HCT116 (cell line): Measurements from ENCODE around the gene ACBD5. TPM values are rescaled to one million over a fixed set of nuclear protein-coding genes. Genes with fewer than 3 reads are reported as not detected.
A peak's percentile ranks its signal among the peaks of the same experiment; 100 is the strongest.

Experiments
- ATAC-seq: fragments of 200-7000 bp; cut with Tn5 transposase; 2 replicates; pipeline ENCODE4 v1.9.1; 2020; ENCODE audit warnings: mild to moderate bottlenecking, moderate library complexity
- BruUV-seq: library from RNA; stranded (reverse); fragments of 400-500 nt; replicated peaks from 2 replicates; lab custom pipeline; 2021; lab: Mats Ljungman, UMichigan
- CTCF ChIA-PET: fragments of 300-600 bp; sonication (Branson Sonifier 250); formaldehyde crosslinking; loops from one replicate; lab custom pipeline; 2021; ENCODE audit warnings: antibody characterized with exemption; lab: Charles Lee
- POLR2A ChIA-PET: fragments of 300-600, 350-600 bp; sonication (Branson Sonifier 250); formaldehyde crosslinking; loops from one replicate; lab custom pipeline; 2021; ENCODE audit warnings: antibody characterized with exemption; lab: Charles Lee
- RAD21 ChIA-PET, 2 experiments: fragments of 300-600 bp; sonication (Branson Sonifier 250); formaldehyde crosslinking; loops; one replicate each; lab custom pipeline; 2023; ENCODE audit warnings: low total read pairs in 2 of 2; ENCODE audit not compliant: uncharacterized antibody in 2 of 2, unreplicated experiment in 2 of 2, low non-redundant PET in 1 of 2; lab: Charles Lee
- DNase-seq: peaks from one replicate; pipeline ENCODE4 v3.0.0-alpha.2; 2010; ENCODE audit warnings: low read depth, low spot score
- H2AFZ ChIP-seq: fragments of 200-600 bp; shearing (Covaris generic), sonication (generic); 2 replicates; pipeline ENCODE4 v1.6.1; 2017; ENCODE audit warnings: low read depth, mixed run types, mixed read lengths, antibody characterized with exemption, low read length; ENCODE audit not compliant: poor library complexity, severe bottlenecking
- H3K27ac ChIP-seq: 2 replicates; pipeline ENCODE4 v1.5.1; 2012; ENCODE audit warnings: low read depth, low read length
- H3K27me3 ChIP-seq: fragments of 200-600 bp; sonication (generic); 2 replicates; pipeline ENCODE4 v1.6.1; 2016; ENCODE audit warnings: mixed run types, low read length, mixed read lengths; ENCODE audit not compliant: insufficient read depth
- H3K36me3 ChIP-seq, 2 experiments: fragments of 200-500 bp in 1 of 2; fragments of 200-600 bp in 1 of 2; sonication (Bioruptor generic) in 1 of 2; sonication (generic) in 1 of 2; 2 replicates each; pipeline versions ENCODE4 v1.5.1 to v1.6.1; 2014 to 2016; ENCODE audit warnings: low read length in 2 of 2, inconsistent platforms in 1 of 2, mixed read lengths in 1 of 2, mixed run types in 1 of 2; ENCODE audit not compliant: insufficient read depth in 2 of 2, control insufficient read depth in 1 of 2
- H3K4me1 ChIP-seq, 2 experiments: fragments of 200-600 bp in 1 of 2; sonication (generic) in 1 of 2; 2 replicates each; pipeline versions ENCODE4 v1.5.1 to v1.6.1; 2012 to 2017; ENCODE audit warnings: low read length in 2 of 2, inconsistent platforms in 1 of 2, mild to moderate bottlenecking in 1 of 2, mixed read lengths in 1 of 2, mixed run types in 1 of 2, moderate library complexity in 1 of 2; ENCODE audit not compliant: insufficient read depth in 2 of 2, control insufficient read depth in 1 of 2
- H3K4me2 ChIP-seq: fragments of 200-600 bp; sonication (generic); 2 replicates; pipeline ENCODE4 v1.6.1; 2017; ENCODE audit warnings: mixed run types, low read length, mixed read lengths
- H3K4me3 ChIP-seq, 2 experiments: fragments of 200-600 bp in 1 of 2; sonication (generic) in 1 of 2; replicated peaks in 1 of 2; 2 replicates each; pipeline ENCODE4 v1.5.1; 2011 to 2016; ENCODE audit warnings: low read length in 2 of 2, control low read depth in 1 of 2, low read depth in 1 of 2, mild to moderate bottlenecking in 1 of 2, mixed read lengths in 1 of 2, mixed run types in 1 of 2
- H3K79me2 ChIP-seq: fragments of 200-600 bp; sonication (generic); 2 replicates; pipeline ENCODE4 v1.6.1; 2017; ENCODE audit warnings: mild to moderate bottlenecking, mixed run types, low read length, moderate library complexity, mixed read lengths; ENCODE audit not compliant: insufficient read depth
- H3K9ac ChIP-seq: fragments of 200-600 bp; sonication (generic); 2 replicates; pipeline ENCODE4 v1.6.1; 2016; ENCODE audit warnings: low read length, mixed read lengths
- H3K9me2 ChIP-seq: fragments of 200-600 bp; sonication (generic), shearing (Covaris generic); 2 replicates; pipeline ENCODE4 v1.6.1; 2017; ENCODE audit warnings: mixed run types, mild to moderate bottlenecking, moderate library complexity; ENCODE audit not compliant: insufficient read depth
- H3K9me3 ChIP-seq, 2 experiments: fragments of 200-500 bp in 1 of 2; fragments of 200-600 bp in 1 of 2; sonication (Bioruptor generic) in 1 of 2; sonication (generic) in 1 of 2; 2 replicates each; pipeline ENCODE4 v1.6.1; 2014 to 2017; ENCODE audit warnings: low read length in 2 of 2, mixed read lengths in 2 of 2, inconsistent platforms in 1 of 2, low read depth in 1 of 2, mild to moderate bottlenecking in 1 of 2, mixed run types in 1 of 2, moderate library complexity in 1 of 2; ENCODE audit not compliant: control insufficient read depth in 1 of 2, insufficient read depth in 1 of 2
- H4K20me1 ChIP-seq: fragments of 200-600 bp; sonication (generic), shearing (Covaris generic); 2 replicates; pipeline ENCODE4 v1.6.1; 2017; ENCODE audit warnings: mixed run types, mild to moderate bottlenecking, moderate library complexity; ENCODE audit not compliant: insufficient read depth
- CEBPB ChIP-seq: IDR thresholded peaks from 2 replicates; pipeline ENCODE4 v1.6.1; 2012; ENCODE audit warnings: low read depth
- EGR1 ChIP-seq: IDR thresholded peaks from 2 replicates; pipeline ENCODE4 v1.6.1; 2012; ENCODE audit warnings: low read depth
- EZH2phosphoT487 ChIP-seq: fragments of 200-600 bp; IDR thresholded peaks from 2 replicates; pipeline ENCODE4 v1.6.1; 2018; ENCODE audit warnings: antibody characterized with exemption, borderline replicate concordance
- JUND ChIP-seq: IDR thresholded peaks from 2 replicates; pipeline ENCODE4 v1.6.1; 2012
- POLR2A ChIP-seq: IDR thresholded peaks from 2 replicates; pipeline ENCODE4 v1.7.0; 2011; ENCODE audit warnings: borderline replicate concordance; ENCODE audit not compliant: insufficient read depth, insufficient read length; ENCODE audit errors: extremely low read depth
- POLR2AphosphoS5 ChIP-seq: IDR thresholded peaks from 2 replicates; pipeline ENCODE4 v1.6.1; 2011; ENCODE audit warnings: mild to moderate bottlenecking, low read depth, low read length, moderate library complexity
- SP1 ChIP-seq: IDR thresholded peaks from 2 replicates; pipeline ENCODE4 v1.6.1; 2012; ENCODE audit warnings: low read depth
- ZFX ChIP-seq: fragments of 450-650 bp; IDR thresholded peaks from 2 replicates; pipeline ENCODE4 v1.6.1; 2017
- ZNF274 ChIP-seq: fragments of 200-500 bp; sonication (Bioruptor generic); IDR thresholded peaks from 2 replicates; pipeline ENCODE4 v1.6.1; 2014; ENCODE audit warnings: mild to moderate bottlenecking, low read depth, low read length, inconsistent platforms
- intact Hi-C: fragments of 100-400 bp; cut with micrococcal nuclease; formaldehyde crosslinking; loops from 2 replicates; pipeline ENCODE4 v1.10.0; 2022
- total RNA-seq: library from RNA; stranded (reverse); gene quantifications from one replicate; pipeline ENCODE4 v1.2.1, GENCODE V29; 2021; ENCODE audit not compliant: unreplicated experiment
- TF ChIP-seq, protein P1 (sequence below): IDR thresholded peaks from 2 replicates; pipeline ENCODE4 v1.6.1; 2012
- TF ChIP-seq, protein P2 (sequence below): IDR thresholded peaks from 2 replicates; pipeline ENCODE4 v1.6.1; 2012

Gene ACBD5
- total RNA-seq, 1 experiment from 2014 or later = 19.5 TPM

DNA sequence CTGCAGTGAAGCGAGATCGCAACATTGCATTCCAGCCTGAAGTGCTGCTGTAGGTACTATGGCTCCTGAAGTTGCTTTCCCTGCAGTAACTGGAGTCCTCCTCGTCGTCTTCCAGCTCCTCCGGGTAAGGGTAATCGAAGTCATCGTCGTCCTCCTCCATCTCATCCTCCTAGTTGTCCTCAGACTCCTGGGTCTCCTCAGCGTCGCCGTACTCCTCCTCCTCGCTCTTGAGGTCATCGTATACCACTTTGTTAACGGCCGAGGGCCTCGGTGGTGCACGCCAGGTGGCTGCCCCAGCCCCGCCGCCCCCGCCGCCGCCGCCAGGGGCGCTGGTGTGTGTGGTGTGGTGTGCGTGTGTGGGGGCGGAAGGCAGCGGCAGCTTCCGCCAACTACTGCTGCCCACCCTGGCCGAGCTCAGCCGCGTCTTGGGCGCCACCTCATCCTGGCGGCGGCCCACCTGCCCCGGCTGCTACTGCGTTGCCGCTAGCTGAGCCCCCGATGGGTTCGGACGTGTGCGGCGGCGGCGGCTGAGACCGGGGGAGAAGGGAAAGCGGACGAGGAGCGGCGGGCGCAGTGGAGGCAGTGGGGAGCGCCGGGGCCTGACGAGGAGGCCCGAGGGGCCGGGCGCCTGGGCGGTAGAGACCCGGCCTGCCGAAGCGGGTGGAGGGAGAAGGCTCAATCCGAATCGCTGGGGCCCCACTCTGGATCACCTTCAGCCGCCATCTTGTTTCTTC is 11.8 kb upstream of the ACBD5 start:
- Histone ChIP-seq H2AFZ (peak overlapping the region; percentile 32), H3K27ac (peak overlapping the region; percentile 69; the same call in 1 of the 2 replicates), H3K27me3 (no peaks in the 10 kb centered on the region), H4K20me1 (no peaks in the 10 kb centered on the region), H3K79me2 (no peaks in the 10 kb centered on the region), H3K4me1 (peaks cover 0 to 4% of the 10 kb centered on the region in 2 experiments; a peak in 1 of 4 replicates), H3K9ac (peak overlapping the region; percentile 71), H3K9me3 (no peaks in the 10 kb centered on the region), H3K9me2 (no peaks in the 10 kb centered on the region), H3K4me2 (peak overlapping the region; percentile 71), H3K4me3 (peak overlapping the region; percentile 48 to 60), H3K36me3 (no peaks in the 10 kb centered on the region)
- CTCF ChIA-PET = interaction anchor here (0.9 kb wide), 1 partner anchor 11 kb away, joined by 3 read pairs; no protein-coding TSS in a partner anchor
- RAD21 ChIA-PET = no interaction called here
- DNase-seq = no peak
- ATAC-seq = peak; percentile 94
- POLR2A ChIA-PET = interaction anchor here (1.5 kb wide), 1 partner anchor 10 kb away, joined by 7 read pairs; no protein-coding TSS in a partner anchor
- no TSS peak for BruUV-seq
- TF ChIP-seq ZNF274 (no peak), CEBPB (no peak), POLR2AphosphoS5 (peak; percentile 70), EZH2phosphoT487 (no peak), ZFX (peak; percentile 27; the same call in 1 of the 2 replicates), JUND (no peak), EGR1 (peak; percentile 88), POLR2A (no peak), SP1 (no peak)
- TF ChIP-seq, protein P1, sequence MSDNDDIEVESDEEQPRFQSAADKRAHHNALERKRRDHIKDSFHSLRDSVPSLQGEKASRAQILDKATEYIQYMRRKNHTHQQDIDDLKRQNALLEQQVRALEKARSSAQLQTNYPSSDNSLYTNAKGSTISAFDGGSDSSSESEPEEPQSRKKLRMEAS = peak; percentile 61; the same call in 1 of the 2 replicates
- TF ChIP-seq, protein P2, sequence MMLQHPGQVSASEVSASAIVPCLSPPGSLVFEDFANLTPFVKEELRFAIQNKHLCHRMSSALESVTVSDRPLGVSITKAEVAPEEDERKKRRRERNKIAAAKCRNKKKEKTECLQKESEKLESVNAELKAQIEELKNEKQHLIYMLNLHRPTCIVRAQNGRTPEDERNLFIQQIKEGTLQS = no peak
- intact Hi-C loops = loop anchor here (1.0 kb wide), 1 partner anchor 10 kb away; no protein-coding TSS in a partner anchor
